ENCODE measurements around the gene PEX26. TPM values are rescaled to one million over a fixed set of nuclear protein-coding genes. Genes with fewer than 3 reads are reported as not detected.

The PEX26 gene
- total and polyA plus RNA-seq, 9 of the 15 experiments (the other 6 are each of a cell fraction or from before 2014, with no cell fraction given): 0.35 to 39.6 (median 17.4) TPM

GRCh38 chr22:18145676-18146388, 68.0 kb downstream of the PEX26 start (continued):
- TF ChIP-seq ZNF407 (IDR thresholded peaks at IDR 0.05; ENCODE audit: low read depth) (peak; percentile 84), MTF1 (CRISPR knock-in tag; IDR thresholded peaks at IDR 0.05; ENCODE audit: borderline replicate concordance) (no peak), L3MBTL2 (IDR thresholded peaks at IDR 0.05) (peak; percentile 76), BCOR (IDR thresholded peaks at IDR 0.05) (peak; percentile 21; the same call in 1 of the 2 replicates), REST (IDR thresholded peaks at IDR 0.05; ENCODE audit: borderline replicate concordance) (peak; percentile 98), REST (CRISPR knock-in tag; IDR thresholded peaks at IDR 0.05; ENCODE audit: low read depth) (no peak), LEF1 (IDR thresholded peaks at IDR 0.05) (peak; percentile 87; the same call in 1 of the 2 replicates)
